Suppressor macrophage treated with lipopolysaccharide for 1 hour (primary cell): Measurements from ENCODE around the gene PAQR5.
"Not testable (repeated sequence)": the region's sequence is repeated elsewhere in the genome, so short reads cannot be mapped to it uniquely, and the experiment has no call there.

ENCODE experiments used
- DNase-seq, 3 donors: peaks; one replicate each; pipeline ENCODE4 v3.0.0-alpha.2; 2020 to 2022

PAQR5 gene

GRCh38 chr15:69357773-69358771 is 59.4 kb downstream of the PAQR5 start:
- no peak for DNase-seq

GRCh38 chr15:69358850-69359249 is 60.1 kb downstream of the PAQR5 start:
- no peak for DNase-seq

GRCh38 chr15:69359722-69360121 is 61.0 kb downstream of the PAQR5 start:
- peak in 2 of 3 donors; percentile 25 to 26 for DNase-seq

- DNase-seq, result peak; percentile 6 to 23 (median 11)
These were observed 61.9 kb downstream of the PAQR5 start for GRCh38 chr15:69360642-69361041.

GRCh38 chr15:69367236-69367635 is 68.5 kb downstream of the PAQR5 start:
- no peak for DNase-seq

- no peak for DNase-seq
These were observed 70.9 kb downstream of the PAQR5 start for GRCh38 chr15:69369631-69370030.

GRCh38 chr15:69373406-69373805 is 74.7 kb downstream of the PAQR5 start:
- no peak for DNase-seq

GRCh38 chr15:69375151-69375790 is 76.6 kb downstream of the PAQR5 start:
- DNase-seq, result no peak

GRCh38 chr15:69377216-69377970 is 78.7 kb downstream of the PAQR5 start:
- DNase-seq, result no peak

GRCh38 chr15:69380100-69380725 is 81.5 kb downstream of the PAQR5 start:
- DNase-seq, result no peak

- DNase-seq, result no peak
These were observed 82.0 kb downstream of the PAQR5 start for GRCh38 chr15:69380726-69381105.

- not testable (repeated sequence) for DNase-seq
These were observed 83.5 kb downstream of the PAQR5 start for GRCh38 chr15:69382176-69382575.

- not testable (repeated sequence) for DNase-seq
These were observed 85.4 kb downstream of the PAQR5 start for GRCh38 chr15:69384066-69384465.

- no peak for DNase-seq
These were observed 86.2 kb downstream of the PAQR5 start for GRCh38 chr15:69384626-69385598.

- no peak for DNase-seq
These were observed 87.1 kb downstream of the PAQR5 start for GRCh38 chr15:69385831-69386230.

- no peak for DNase-seq
These were observed 87.6 kb downstream of the PAQR5 start for GRCh38 chr15:69386284-69386683.

GRCh38 chr15:69388260-69388705 is 89.6 kb downstream of the PAQR5 start:
- no peak for DNase-seq

- no peak for DNase-seq
These were observed 90.7 kb downstream of the PAQR5 start for GRCh38 chr15:69389426-69389825.

- no peak for DNase-seq
These were observed 91.9 kb downstream of the PAQR5 start for GRCh38 chr15:69390575-69390974.

GRCh38 chr15:69391046-69391757 is 92.5 kb downstream of the PAQR5 start:
- DNase-seq, result no peak

GRCh38 chr15:69392352-69392751 is 93.6 kb downstream of the PAQR5 start:
- no peak for DNase-seq
